GM10266 (cell line): Measurements from ENCODE around the gene LHFPL3.
"Not testable (repeated sequence)": the region's sequence is repeated elsewhere in the genome, so short reads cannot be mapped to it uniquely, and the experiment has no call there.

Experiments
- DNase-seq: peaks from one replicate; pipeline ENCODE4 v3.0.0; 2012; ENCODE audit errors: extremely low spot score
- CTCF ChIP-seq: IDR thresholded peaks from 2 replicates; pipeline ENCODE4 v1.5.1; 2012; ENCODE audit warnings: mild to moderate bottlenecking, low read depth; ENCODE audit not compliant: control insufficient read depth, insufficient read depth; ENCODE audit errors: missing control alignments

The LHFPL3 gene

DNA sequence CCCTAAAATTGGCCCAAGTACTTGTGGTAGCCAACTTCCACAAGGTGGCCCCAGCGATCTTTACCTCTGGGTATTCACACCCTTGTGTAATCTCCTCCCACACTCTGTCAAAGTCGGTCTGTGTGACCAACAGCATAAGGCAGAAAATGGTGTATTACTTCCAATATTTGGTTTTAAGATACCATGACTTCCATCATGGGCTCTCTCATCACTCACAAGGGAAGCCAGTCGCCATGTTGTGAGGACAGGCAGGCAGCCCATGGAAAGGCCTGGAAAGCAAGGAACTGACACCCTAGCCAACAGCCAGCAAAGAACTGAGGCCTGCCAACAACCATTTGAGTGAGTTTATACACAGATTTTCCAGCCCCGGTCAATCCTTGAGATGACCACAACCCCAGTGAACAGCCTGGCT lies 594.6 kb downstream of the LHFPL3 start:
- DNase-seq, result peak; percentile 73
- TF ChIP-seq CTCF, result peak; percentile 90

DNA sequence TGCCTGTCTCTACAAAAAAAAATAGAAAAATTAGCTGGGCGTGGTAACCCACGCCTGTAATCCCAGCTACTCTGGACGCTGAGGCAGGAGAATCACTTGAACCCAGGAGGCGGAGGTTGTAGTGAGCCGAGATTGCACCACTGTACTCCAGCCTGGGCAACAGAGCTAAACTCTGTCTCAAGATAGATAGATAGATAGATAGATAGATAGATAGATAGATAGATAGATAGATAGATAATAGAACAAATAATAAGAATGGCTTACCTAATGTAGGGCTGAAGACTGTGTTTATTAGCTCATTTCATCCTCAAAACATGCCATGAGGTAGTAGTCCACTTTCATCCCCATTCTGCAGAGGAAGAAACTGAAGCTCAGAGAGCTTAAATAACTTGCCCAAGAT lies 597.8 kb downstream of the LHFPL3 start:
- not testable (repeated sequence) for DNase-seq

GRCh38 chr7:104926601-104927041 lies 598.2 kb downstream of the LHFPL3 start:
- TF ChIP-seq CTCF, result no peak

DNA sequence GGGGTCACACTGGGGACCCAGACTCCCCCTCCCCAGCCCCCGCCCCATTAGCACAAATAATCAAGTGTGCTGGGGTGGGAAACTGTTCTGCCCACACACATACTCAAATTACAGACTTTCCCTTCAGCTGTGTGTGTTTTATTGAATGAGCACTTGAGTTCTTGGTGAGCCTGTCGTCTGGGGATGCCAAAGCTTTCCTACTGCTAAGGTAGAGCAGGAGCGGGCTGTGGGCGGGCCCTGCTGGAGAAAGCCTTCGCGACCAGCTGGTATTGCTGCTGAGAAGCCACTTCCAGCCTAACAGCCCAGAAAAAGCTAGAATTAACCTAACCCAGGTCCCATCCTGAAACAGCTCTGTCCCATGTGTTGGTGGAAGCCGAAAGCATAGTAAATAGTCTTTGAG lies 598.7 kb downstream of the LHFPL3 start:
- TF ChIP-seq CTCF, result no peak
- no peak for DNase-seq

More at GRCh38 chr7:104926601-104927041, 598.2 kb downstream of the LHFPL3 start:
- DNase-seq, result no peak

- DNase-seq, result no peak
- TF ChIP-seq CTCF, result no peak
Observed at GRCh38 chr7:104928721-104929400, 600.5 kb downstream of the LHFPL3 start.

DNA sequence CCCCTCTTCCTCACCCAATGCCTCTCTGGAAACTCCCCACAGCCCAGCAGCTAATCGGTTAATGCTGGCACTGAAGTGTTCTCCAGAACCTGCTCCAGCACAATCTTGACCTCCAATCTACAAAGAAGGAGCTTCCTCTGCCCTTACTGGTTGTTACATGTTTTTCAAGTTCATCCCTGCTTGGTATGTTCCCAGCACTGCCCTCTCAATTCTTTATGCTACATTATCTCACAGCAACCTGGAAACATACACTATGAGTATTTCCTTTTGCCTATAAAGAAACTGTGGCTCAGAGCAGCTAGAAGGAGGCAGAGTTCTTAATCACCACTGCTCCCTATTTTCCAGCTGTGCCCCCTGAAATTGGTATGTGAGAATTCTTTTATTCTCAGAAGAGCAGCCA lies 601.5 kb downstream of the LHFPL3 start:
- TF ChIP-seq CTCF, result no peak
- DNase-seq, result no peak

- no peak for TF ChIP-seq CTCF
- DNase-seq, result no peak
Observed at GRCh38 chr7:104931181-104931781, 602.9 kb downstream of the LHFPL3 start.
